Neural progenitor cell (in vitro differentiated cells): ENCODE results near the gene PILRB.
"Not testable (repeated sequence)": the region's sequence is repeated elsewhere in the genome, so short reads cannot be mapped to it uniquely, and the experiment has no call there.

Source experiments
- CTCF ChIP-seq: fragments of 200-600 bp; sonication (generic); IDR thresholded peaks from 2 replicates; pipeline ENCODE4 v1.5.1; 2017; ENCODE audit warnings: antibody characterized with exemption, mild to moderate bottlenecking
- EZH2 ChIP-seq: fragments of 200-600 bp; sonication (generic); IDR thresholded peaks from 2 replicates; pipeline ENCODE4 v1.6.1; 2017; ENCODE audit warnings: antibody characterized with exemption, mild to moderate bottlenecking, moderate library complexity

- TF ChIP-seq EZH2, CTCF: not testable (repeated sequence)
Measured at GRCh38 chr7:100352230-100352781, 5.6 kb upstream of the PILRB start.
